OCI-LY1 (cell line): ENCODE results near the gene PLXNA2.

Source experiments
- EZH2 ChIP-seq: fragments of 200-600 bp; sonication (generic), shearing (Covaris generic); IDR thresholded peaks from 2 replicates; pipeline ENCODE4 v1.8.0; 2017; ENCODE audit warnings: borderline replicate concordance, mixed run types, mild to moderate bottlenecking, antibody characterized with exemption, low read length, moderate library complexity, mixed read lengths
- TF ChIP-seq, protein P1 (sequence below): fragments of 200-600 bp; sonication (generic), shearing (Covaris generic); IDR thresholded peaks from 2 replicates; pipeline ENCODE4 v1.5.1; 2017; ENCODE audit warnings: mild to moderate bottlenecking, antibody characterized with exemption, low read length, moderate library complexity, mixed read lengths

DNA sequence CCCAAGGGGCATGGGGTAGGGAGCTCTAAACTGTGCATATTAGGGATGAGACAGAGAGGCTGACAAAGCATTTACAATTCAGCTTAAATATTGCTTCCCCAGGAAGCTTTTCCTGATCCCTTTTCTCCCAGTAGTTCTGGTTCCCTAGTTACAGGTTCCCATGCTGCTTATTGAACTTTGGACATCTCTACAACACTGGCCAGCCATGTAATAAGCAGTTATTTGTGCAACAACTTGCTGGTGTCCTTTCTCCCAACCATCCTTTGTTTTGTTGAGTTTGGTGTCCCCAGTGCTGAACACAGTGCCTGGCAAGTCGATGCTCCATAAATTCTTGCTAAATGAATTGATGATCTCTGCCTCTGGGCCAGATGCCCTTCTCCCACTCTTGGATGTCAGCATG lies 80.6 kb downstream of the PLXNA2 start:
- TF ChIP-seq, protein P1, sequence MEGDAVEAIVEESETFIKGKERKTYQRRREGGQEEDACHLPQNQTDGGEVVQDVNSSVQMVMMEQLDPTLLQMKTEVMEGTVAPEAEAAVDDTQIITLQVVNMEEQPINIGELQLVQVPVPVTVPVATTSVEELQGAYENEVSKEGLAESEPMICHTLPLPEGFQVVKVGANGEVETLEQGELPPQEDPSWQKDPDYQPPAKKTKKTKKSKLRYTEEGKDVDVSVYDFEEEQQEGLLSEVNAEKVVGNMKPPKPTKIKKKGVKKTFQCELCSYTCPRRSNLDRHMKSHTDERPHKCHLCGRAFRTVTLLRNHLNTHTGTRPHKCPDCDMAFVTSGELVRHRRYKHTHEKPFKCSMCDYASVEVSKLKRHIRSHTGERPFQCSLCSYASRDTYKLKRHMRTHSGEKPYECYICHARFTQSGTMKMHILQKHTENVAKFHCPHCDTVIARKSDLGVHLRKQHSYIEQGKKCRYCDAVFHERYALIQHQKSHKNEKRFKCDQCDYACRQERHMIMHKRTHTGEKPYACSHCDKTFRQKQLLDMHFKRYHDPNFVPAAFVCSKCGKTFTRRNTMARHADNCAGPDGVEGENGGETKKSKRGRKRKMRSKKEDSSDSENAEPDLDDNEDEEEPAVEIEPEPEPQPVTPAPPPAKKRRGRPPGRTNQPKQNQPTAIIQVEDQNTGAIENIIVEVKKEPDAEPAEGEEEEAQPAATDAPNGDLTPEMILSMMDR: no peak
- no peak for TF ChIP-seq EZH2
